Activated T-cell treated with anti-CD3 and anti-CD28 coated beads, Interleukin-2, amount 50 U/mL, for 48 hours (primary cell): ENCODE results near the gene GRIFIN.

ENCODE experiments used
- DNase-seq, 2 experiments: peaks; one replicate each; pipeline ENCODE4 v3.0.0-alpha.2; 2020

The GRIFIN gene

DNA sequence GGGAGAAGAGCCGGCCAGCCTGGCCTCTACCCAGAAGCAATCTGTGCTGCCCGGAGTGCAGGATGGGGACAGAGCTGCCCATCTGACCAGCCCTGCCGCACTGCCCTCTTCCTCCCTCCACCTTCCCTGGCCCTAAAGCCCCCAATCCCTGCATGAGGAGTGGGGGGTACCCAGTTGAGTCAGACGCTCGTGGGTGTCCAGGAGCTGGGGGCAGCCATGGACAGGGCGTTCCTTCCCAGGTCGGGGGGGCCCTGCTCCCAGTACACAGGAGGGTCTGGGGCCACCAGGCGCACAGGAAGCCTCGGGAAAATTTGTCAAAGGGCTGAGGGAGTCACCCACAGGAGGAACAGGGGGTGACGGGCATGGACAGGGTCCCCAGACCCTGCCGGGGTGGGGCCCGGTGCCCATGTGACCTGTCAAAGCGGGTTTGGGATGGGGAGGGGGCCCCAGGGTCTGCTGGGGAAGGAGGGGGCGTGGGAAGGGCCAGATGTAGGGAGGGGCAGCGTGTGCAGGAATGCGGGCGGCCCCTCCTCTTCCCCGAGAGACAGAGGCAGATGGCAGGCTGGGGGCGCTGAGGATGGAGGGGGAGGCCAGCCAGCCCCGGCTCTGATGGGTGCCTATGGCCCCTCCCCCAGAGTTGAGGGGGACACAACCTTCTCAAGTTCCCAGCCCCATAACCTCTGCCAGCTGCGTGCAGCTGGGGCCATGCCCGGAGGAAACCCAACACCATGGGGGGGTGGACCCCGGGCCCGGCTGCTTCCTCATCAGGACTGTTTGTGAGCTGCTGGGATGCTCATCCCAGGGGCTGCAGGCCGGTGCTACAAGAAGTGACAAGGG, 21.5 kb upstream of the GRIFIN start:
- DNase-seq: no peak

DNA sequence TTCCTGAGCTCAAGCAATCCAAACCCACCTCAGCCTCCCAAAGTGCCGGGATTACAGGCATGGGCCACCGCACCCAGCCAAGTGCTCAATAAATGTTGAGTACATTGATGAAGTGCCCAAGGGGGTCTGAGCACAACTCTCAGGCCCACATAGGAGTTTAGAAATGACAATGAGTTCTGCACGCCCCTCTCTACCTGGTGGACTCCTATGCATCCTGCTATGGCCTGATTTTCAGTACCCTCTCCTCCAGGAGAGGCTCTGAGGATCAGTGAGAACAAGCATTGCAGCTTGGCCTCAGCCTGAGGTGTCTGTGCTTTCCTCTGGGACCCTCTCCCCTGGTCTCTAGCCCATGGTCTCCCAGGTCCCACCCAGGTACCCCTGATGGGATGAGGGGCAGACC, 20.9 kb upstream of the GRIFIN start:
- DNase-seq: no peak

DNA sequence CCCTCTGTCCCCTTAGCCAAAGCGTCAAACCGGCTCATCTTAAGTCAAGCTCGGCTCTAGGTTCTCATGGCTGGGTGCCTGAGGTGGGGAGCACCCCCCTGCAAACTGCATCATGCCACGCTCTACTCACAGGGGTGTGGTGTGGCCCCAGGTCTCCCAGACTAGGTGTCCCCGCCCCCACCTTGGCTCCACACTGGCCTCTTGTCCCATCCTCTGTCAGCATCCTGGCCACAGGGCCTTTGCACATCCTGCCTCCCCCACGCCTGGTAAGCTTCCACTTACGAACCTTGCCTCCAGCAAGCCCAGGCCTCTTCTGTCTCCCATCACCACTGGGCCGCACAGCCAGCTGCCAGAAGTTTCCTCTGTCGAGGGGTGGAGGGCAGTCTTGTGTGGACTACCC, 20.2 kb upstream of the GRIFIN start:
- no peak for DNase-seq

DNA sequence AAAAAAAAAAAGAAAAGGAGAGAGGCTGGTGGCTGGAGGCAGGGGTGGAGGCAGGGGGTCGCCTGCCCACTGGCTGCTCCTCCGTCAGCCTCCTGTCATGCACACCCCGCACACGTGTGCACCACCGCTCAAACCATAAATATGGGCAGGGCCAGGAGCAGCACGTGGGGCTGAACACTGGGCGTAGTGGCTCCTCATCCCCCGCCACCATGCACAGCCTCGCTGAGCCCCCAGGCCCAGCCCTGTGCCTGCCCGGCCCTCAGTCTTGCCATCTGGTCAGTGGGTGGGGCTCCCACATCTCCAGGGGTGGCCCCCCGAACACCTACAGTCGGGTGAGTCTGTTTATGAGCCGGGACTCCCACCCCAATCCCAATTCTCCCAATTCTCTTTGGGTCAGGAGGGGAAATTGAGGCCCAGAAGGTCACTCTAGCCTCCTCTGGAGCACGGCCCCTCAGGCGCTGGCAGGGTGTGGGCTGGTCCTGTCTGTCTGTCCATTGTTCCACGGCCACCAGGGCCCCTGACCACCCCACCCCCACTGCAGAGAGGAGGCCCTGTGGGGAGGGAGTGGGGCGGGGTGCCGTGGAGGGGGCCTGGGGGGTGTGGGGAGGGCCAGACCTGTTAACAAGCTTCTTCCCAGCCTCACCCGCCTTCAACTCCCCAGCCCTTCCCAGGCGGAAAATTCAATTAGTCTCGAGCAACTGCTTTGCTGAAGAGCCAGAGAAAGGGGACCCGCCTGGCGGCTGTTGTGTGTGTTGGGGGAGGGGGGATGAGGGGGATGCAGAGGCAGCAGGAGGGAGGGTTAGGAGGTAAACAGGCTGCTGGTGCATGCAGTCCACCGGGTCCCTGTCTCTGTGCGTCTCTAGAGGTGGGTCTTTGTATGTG, 19.5 kb upstream of the GRIFIN start:
- no peak for DNase-seq

DNA sequence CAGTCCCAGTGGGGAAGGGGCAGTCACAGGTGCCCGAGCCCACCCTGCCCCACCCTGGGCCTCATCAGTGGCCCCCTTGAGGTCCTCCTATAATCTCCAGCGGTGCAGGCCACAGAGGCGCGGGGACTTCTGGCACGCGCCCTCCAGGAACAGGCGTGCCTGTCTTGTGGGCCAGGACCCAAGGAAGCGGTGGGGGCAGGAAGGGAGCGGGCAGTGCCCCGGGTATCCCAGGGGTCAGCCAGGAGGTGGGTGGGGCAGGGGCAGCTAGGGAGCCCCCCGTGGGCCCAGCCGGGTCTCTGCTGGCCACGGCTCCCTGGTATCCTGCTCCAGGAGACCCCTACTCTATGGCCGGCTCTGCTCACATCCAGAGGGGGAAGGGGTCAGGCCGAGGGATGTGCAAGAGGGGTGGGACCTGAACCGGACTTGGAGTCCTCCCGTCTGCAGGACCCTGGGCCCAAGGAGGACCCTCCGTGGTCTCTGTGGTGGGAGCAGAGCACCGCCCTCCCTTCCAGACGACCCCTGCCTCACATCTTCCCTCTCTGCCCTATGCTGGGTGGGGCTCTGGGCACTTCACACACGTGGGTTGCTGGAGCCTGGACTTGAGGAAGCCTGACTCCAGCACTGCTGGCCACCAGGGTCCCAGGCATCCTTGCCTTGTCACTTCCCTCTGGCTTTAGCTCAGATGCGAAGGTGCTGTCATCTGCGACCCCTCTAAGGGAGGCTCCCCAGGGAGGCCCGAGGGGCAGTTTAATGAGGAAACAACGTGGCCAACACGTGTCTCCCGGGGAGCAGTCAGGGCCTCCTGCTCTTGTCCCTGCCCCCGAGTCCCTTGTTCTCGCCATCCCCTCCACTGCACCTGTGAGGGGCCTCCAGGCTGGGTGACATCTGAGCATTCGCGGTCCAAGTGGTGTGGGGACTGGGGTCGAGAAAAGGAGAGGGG, 18.3 kb upstream of the GRIFIN start:
- DNase-seq: no peak

DNA sequence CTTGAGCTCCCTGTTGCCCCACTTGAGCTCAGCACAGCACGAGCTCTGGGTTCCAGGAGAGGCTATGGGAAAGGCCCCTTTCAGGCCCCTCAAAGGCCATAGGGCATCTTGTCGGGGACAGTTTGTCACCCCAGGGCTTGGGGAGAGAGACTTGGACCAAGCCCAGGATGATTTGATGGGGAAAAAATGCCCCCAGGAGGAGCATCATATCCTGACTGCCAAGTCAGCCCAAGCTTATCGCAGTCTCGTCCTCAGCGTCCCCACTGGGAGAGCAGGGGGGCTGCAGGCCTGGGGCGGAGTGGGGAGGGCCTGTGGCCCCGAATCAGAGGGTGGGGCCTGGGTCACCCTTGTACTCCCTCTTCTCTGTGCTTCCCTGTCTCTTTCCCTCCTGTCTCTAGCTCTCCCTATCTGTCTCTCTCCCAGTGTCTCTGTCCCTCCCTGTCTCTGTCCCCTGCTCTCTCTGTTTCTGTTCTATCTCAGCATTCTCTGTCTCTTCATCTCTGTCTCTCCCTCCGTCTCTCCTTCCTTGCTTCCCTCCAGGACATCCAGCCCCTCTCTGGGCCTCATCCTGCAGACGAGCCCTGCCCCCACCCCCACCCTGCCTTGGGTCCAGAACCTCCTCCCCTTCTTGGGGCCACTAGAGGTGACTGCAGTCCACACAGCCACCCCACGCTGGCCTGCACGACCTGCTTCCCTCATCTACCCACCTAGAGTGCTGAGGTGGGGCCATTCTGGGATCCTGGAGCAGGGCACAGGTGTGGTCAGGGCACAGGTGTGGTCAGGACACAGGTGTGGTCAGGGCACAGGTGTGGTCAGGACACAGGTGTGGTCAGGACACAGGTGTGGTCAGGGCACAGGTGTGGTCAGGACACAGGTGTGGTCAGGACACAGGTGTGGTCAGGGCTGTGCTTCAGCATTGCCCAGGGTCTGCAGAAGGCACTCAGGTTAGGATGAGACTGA, 17.3 kb upstream of the GRIFIN start:
- no peak for DNase-seq

DNA sequence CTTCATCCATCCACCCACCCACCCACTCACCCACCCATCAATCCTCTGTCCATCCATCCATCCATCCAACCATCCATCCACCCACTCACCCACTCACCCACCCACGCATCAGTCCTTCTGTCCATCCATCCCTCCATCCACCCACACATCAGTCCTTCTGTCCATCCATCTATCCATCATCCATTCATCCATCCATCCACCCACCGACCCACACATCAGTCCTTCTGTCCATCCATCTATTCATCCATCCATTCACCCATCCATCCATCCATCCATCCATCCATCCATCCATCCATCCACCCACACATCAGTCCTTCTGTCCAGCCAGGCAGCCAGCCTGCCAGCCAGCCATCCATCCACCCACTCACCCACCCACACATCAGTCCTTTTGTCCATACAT, 15.8 kb upstream of the GRIFIN start:
- DNase-seq: no peak

DNA sequence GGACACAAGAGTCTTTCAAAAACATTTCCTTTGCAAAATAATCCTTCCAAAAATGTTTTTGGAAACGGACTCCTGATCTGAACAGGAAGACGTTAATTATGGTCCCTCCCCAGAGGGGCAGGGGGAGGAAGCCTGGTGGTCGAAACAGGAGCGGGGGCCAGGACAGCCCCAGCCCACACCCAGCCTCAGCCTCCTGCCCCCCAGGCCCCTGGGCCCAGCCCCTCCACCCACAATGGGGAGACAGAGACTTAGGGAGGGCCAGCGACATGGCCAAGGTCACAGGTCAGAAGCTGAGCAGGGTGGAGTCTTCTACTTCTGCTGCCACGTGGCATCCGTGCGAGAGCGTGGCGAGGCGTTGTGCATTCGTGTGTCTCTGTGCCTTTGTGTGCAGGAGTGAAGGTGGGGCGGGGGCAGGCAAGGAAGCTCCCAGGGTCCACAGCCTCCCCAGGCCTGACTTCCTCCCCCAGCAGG, 14.0 kb upstream of the GRIFIN start:
- DNase-seq: no peak

DNA sequence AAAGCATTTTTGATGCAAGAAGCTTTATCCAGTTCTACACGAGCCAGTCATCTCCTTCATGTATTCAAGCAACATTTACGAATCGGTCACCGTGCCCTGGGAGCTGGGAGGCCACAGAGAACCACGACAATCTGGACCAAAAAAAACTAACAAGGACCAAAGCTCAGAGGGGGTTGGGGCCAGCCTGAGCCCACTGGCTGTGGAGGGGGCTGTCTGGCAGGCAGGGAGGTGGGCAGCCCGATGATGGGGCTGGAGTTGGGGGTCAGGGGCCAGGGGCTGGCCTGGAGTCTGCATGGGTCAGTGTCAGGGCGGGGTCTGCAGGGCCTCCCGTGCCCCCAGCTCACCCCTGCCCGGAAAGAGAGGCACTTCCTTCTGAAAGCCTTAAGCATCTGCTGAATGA, 12.5 kb upstream of the GRIFIN start:
- DNase-seq: no peak

DNA sequence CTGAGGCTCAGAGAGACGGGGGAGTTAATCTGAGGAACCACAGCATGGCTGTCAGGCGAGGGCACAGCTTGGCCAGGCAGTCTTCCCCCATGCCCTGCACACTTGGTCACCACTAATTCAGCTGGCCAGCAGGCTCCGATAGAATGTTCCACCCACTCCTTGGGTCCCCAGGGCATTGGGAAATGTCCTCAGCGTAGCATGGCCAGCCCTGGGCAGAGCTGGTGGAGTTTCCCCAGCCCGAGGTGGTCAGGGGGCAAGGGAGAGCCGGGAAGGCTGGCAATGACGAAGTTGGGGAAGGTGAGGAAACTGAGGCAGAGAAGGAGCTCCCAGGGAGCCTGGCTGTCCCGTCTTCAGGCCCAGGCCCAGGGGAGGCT, 12.1 kb upstream of the GRIFIN start:
- DNase-seq: no peak

DNA sequence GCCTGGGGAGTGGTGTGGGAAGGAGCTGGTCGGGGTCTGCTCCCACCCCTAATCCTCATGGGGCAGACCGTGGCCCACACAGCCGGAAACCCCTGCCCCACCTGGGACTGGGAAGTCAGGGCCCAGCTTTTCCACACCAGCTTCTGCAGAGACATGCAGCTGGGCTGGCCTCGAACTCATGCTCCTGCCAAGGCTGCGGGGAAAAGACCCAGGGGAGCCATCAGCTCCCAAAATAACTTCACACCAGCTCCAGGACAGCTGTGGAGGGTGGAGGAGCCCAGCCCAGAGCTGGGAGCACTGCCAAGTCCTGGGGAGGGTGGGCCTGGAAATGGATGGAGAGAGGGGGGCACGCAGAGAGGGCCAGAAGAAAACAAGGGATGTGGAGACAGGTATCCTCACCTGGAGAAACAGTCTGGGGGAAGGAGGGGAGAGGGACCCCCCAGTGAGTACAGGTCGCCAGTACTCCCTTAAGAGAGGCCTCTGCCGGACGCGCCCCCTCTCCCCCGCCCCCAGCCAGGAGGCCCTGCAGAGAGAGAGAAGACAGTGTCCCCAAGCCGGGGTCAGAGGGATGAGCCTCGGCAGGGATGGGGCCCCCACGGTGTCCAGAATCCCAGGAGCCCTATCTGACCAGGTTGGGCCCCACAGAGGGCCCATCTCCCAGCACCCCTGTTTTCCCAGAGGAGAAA, 11.5 kb upstream of the GRIFIN start:
- no peak for DNase-seq

DNA sequence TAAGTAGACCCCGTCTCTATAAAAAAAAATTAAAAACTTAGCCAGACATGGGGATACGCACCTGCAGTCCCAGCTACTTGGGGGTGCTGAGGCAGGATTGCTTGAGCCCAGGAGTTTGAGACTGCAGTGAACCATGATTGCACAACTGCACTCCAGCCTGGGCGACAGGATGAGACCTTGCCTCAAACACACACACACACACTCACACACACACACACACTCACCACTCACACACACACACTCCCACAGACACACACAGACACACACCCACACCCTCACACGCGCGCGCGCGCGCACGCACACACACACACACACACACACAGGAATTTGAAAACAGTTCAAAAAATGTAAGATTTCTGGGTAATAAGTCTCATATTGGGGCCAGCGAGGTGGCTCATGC, 8.7 kb upstream of the GRIFIN start:
- DNase-seq: no peak

DNA sequence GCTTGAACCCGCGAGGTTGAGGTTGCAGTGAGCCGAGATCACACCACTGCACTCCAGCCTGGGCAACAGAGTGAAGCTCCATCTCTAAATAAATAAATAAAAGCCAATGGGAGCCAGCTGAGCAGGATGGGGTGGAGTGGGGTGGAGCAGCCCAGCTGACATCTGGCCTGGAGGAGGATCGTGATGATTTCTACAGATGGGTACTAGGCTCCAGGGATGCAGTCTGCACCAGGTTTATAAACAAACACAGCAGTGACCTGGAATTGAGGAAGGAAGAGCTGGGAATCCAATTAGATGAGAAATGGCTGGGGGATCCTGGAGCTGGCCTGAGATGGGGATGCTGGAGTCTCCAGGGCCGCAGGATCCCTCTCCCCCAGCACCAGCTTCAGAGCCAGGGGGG, 7.3 kb upstream of the GRIFIN start:
- no peak for DNase-seq

DNA sequence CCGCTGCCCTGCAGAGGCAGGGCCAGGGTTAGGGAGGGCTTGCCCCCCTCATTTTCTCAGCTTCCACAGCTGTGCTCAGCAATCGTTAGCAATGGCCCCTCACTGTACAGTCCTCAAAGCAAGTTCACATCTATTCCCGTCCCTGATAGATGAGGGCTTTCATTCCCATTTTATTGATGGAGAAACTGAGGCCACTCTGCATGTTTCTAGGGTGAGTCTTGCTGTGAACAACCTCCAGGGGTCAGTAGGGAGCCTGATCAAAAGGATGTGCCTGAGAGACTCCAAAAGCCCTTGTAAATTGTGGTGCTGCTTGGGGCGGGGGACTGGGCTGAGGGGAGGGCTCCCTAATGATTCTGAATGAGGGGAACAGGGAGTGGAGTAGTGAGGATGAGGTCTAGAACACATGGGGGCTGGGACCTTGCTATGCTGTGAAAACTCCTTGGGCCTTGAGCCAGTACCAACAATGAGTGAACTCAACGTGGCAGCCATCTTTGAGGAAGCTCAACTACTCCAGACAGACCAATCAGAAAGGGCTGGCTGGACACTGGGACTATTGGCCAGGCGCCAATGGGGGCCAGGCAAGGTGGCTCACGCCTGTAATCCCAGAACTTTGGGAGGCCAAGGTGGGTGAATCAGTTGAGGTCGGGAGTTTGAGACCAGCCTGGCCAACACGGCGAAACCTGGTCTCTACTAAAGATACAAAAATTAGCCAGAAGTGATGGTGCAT, 6.7 kb upstream of the GRIFIN start:
- DNase-seq: no peak

DNA sequence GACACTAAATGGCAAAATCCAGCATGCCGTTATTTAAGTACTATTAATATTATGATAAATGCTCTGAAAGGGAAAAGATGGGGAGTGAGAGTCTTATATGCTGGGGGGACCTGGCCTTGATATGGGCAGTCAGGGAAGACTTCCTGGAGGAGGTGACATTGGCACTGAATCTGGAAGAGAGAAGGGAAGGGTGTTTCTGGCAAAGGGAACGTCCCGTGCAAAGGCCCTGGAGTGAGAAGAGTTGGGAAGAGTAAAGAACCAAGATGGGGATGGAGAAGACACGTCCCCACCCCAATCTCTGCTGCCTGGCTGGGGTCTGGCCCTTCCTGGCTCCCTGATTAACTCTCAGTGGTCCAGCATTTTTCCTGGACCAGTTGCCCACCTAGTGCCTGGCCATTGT, 5.0 kb upstream of the GRIFIN start:
- no peak for DNase-seq

DNA sequence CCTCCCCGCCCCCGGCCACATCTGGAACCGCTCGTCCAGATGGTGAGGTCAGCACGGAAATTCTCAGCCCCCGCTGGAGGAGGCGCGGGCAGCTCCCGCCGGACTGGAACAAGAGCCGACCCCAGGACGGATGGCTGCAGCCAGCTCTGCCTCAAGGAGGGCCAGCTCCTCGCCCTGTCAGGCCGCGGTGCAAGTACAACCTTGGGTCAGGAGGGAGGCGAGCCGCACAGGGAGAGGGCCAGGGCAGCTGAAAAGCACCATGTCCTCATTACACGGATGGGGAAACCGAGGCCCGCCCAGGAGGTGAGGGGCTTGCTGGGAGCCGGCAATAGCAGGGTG, 3.8 kb upstream of the GRIFIN start:
- no peak for DNase-seq

DNA sequence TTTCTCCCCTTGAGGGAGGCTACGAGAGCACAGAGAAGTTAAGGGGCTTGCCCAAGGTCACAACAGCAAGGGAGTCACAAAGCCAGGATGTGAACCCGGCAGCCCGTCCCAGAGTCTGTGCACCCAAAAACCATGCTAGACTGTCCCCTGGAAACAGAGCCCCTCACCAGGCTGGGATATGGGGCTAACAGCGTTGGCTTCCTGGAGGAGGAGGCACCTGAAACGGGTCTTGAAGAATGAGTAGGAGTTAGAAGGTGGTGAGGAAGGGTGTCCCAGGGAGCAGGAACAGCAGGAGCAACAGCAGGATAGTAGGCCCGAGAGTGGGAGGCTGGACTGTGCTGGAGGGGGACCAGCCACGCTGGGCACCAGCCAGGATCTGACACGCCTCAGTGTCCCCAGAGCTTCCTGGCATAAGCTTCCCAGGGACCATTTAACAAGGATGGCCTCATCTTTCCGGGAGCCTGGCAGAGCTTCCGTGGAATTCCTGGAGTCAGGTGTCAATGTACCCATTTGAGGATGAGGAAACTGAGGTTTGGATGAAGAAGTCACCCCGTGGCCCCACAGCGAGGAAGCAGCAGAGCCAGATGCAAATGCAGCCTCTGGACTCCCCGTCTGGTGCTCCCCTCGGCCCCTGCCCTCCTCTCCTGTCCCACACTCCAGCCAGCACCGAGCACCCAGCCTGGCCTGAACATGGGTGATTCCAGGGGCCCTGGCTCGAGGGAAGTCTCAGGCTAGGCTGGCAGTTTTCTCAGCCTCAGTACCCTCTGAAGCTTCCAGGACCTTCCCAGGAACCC, 3.3 kb upstream of the GRIFIN start:
- no peak for DNase-seq

DNA sequence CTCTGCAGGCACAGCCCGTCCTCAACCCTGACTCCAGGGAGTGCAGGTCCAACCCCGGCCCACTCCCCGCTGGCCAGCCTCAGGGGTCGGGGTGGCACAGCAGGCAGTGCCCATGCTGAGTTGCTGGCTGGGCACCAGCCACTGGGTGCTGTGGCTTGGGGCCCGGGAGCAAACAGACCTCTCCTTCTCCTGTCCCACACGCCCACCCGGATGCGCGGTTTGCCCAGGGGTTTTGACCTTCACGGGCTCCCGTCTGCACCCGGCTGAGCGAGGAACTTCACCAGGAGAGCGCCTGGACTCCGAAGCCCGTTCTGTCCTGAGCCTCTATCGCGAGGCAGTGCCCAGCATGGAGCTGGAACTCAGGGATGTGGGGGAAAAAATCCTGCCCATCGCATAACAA, 2.6 kb upstream of the GRIFIN start:
- DNase-seq: no peak

DNA sequence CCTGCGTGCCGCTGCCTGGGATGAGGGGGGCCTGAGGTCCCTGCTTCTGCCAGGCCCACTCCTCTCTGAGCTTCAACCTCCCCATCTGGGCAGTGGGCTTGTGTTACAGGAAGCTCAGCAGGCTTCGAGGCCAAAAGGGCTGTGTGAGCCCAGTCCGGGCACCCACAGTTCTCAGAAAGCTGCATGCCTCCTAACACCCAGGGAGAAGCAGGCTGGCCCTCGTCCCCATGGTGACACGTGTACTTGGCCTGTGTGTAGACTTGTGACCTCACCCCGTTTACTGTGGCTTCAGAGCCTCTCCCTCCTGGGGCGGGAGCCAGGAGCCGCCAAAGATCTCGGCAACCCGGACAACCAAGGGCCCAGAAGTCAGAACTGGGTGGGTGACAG, 2.2 kb upstream of the GRIFIN start:
- DNase-seq: no peak
